AG09319 (cell line): Measurements from ENCODE around the gene UBQLN3.

Source experiments
- DNase-seq: peaks from one replicate; pipeline ENCODE4 v3.0.0-alpha.2; 2010; ENCODE audit warnings: low read depth; ENCODE audit errors: extremely low read depth
- TF ChIP-seq, protein P1 (sequence below): IDR thresholded peaks from 2 replicates; pipeline ENCODE4 v1.5.1; 2011; ENCODE audit warnings: low read depth, mild to moderate bottlenecking, inconsistent platforms, low read length, moderate library complexity

Gene UBQLN3

DNA sequence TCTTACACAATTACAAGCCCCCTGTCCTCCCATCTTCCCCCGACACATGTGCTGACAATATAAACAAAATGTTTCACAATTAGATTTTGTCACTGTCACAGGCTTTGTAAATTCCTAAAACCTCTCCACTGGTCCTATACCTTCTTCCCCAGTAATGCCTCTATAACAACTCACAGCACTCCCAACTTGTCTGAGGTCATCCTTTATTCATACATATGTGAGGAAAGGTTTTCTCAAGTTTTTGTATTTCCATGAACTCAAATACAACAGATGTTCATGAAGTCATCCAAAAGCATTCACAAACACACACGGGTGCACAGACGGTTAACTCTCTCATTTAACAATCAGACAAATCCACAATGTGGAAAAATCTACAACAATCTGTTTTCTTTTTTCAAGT, 36.7 kb upstream of the UBQLN3 start:
- TF ChIP-seq, protein P1, sequence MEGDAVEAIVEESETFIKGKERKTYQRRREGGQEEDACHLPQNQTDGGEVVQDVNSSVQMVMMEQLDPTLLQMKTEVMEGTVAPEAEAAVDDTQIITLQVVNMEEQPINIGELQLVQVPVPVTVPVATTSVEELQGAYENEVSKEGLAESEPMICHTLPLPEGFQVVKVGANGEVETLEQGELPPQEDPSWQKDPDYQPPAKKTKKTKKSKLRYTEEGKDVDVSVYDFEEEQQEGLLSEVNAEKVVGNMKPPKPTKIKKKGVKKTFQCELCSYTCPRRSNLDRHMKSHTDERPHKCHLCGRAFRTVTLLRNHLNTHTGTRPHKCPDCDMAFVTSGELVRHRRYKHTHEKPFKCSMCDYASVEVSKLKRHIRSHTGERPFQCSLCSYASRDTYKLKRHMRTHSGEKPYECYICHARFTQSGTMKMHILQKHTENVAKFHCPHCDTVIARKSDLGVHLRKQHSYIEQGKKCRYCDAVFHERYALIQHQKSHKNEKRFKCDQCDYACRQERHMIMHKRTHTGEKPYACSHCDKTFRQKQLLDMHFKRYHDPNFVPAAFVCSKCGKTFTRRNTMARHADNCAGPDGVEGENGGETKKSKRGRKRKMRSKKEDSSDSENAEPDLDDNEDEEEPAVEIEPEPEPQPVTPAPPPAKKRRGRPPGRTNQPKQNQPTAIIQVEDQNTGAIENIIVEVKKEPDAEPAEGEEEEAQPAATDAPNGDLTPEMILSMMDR: no peak
- no peak for DNase-seq

DNA sequence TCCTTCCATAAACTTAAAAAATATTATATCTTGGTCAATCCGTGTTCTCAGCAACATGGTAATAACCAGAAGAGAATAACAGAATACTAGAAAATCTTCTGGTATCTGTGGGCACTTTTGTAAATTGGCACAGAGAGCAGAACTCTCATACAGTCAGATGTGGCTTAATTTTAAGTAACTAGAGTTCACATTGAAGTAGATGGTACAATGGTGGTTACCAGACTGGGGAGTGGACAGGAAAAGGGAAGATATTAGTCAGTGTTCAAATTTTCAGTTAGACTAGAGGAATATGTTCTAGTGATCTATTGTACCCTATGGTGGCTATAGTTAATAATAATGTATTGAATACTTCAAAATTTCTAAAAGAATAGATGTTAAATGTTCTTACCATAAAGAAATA, 31.7 kb upstream of the UBQLN3 start:
- TF ChIP-seq, protein P1: no peak

DNA sequence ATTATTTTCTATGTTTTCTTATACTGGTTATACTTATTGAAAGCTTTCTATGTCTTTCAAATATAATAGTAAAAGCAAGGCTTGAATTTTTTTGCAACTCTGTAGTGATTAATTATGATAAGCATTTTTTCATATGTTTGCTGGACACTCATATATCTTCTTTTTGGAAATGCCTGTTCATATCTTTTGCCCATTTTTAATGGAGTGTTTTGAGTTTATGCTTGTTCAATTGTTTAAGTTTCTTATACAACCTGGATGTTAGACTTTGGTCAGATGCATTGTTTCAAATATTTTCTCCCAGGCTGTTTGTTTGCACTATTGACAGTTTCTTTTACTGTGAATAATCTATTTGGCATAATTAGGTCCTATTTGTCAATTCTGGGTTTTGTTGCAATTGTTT, 26.7 kb upstream of the UBQLN3 start:
- TF ChIP-seq, protein P1: no peak
- DNase-seq: no peak

More for the DNA sequence above, 31.7 kb upstream of the UBQLN3 start:
- DNase-seq: no peak

DNA sequence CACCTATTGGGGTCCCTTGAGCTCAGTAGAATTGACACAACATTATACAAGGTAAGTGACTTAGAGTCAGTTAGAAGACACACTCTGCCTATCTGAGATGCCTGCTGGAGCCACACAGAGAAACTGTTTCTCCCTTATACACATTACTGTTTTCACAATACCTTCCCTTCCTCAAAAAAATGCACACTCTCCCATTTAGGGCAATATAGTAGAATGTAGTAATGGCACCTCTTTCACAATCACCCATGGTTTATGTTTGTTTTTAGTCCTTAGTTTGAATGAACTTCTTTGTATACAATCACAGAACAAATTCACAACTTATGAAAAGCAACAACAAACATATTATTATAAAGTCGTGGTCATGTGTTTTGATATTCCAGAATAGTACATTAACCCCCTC, 24.3 kb upstream of the UBQLN3 start:
- TF ChIP-seq, protein P1: no peak
- no peak for DNase-seq

DNA sequence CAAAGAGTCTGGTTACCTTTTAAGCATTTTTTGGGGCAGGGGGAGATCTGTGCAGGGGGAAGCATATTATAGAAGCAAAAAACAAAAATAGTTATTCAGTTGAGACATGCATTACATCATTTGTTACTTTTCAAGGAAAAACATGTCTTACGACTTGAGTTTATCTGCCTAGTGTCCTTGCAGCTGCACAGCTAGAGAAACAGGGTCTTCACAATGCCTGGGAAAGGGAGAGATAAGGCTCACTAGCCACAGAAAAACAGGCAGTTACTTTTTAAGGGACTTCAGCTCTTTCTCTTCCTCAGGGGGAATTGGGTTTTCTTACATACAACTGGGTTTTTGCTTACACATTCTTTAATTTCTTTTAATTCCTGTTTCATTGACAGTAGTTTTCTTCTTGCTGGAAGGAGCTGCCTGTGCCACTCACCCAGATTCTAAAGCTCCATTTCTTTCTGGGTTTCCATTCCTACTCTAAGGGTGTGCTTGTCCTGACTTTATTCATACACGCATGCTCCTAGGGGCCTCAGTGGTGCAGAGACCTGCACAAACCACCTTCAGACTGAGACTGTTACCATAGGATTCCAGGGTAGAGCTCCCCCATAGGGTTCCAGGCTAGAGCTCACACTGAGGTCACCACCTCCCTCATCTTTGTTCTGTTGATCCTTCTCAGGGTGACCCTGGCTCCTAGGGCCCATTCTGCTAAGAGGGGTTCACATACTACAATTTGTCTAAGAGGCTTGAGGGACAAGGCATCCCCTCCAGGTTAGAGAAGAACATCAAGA, 21.5 kb upstream of the UBQLN3 start:
- DNase-seq: no peak
- TF ChIP-seq, protein P1: no peak

DNA sequence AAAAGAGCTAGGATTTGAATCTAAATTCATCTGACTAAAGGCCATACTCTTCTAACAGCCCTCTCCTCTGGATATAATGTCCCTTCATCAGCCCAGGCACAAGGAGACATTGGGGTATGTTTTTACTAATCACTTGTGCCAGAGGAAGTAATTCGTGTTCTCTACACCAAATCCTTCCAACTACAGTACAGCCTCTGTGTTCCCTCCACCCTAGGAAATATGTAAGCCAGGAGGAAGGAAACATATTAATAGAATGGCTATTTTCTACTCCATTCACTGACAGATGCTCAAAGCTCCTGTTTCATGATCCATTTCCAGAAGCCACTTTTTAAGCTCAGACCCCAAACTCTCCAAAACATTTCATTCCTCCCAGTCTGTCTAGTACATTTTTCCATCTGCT, 18.7 kb upstream of the UBQLN3 start:
- TF ChIP-seq, protein P1: no peak
- no peak for DNase-seq

DNA sequence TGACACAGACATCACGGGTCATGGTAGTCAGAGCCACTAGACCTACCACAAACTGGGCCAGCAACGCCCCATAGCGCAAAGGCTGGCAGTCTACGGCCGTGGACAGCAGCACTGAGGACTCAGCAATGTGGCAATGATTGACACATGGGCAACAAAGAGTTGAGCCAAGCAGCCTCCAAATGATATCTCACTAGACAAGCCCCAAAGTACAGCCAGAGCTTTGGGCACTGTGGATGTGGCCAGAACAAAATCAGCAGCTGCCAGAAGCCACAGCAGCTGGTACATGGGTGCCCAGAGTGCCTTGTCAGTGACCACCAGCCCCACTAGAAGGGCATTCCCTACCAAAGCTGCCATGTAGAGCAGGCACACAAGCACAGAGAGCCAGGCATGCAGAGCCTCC, 18.0 kb upstream of the UBQLN3 start:
- TF ChIP-seq, protein P1: no peak
- no peak for DNase-seq
